Myocyte (in vitro differentiated cells): ENCODE data around the gene NEXN. TPM values are rescaled to one million over a fixed set of nuclear protein-coding genes. Genes with fewer than 3 reads are reported as not detected.
A peak's percentile ranks its signal among the peaks of the same experiment; 100 is the strongest.
"Not testable (repeated sequence)": the region's sequence is repeated elsewhere in the genome, so short reads cannot be mapped to it uniquely, and the experiment has no call there.

ENCODE experiments used
- DNase-seq: peaks from one replicate; pipeline ENCODE4 v3.0.0-alpha.2; 2012; ENCODE audit warnings: low read depth
- total RNA-seq: library from RNA; depleted of rRNA; stranded (reverse); fragments of >200 nt; gene quantifications from 2 replicates; pipeline ENCODE4 v1.2.3, GENCODE V29; 2014

NEXN gene
- total RNA-seq, 1 donor from 2014 or later, result 144 TPM

GRCh38 chr1:77905603-77906002 is 17.2 kb downstream of the NEXN start:
- no peak for DNase-seq

- DNase-seq, result no peak
These were observed 17.7 kb downstream of the NEXN start for GRCh38 chr1:77906019-77906545.

- DNase-seq, result no peak
These were observed 18.2 kb downstream of the NEXN start for GRCh38 chr1:77906624-77907023.

GRCh38 chr1:77910116-77910515 is 21.7 kb downstream of the NEXN start:
- no peak for DNase-seq

- DNase-seq, result not testable (repeated sequence)
These were observed 30.5 kb downstream of the NEXN start for GRCh38 chr1:77918918-77919317.

GRCh38 chr1:77925518-77925917 is 37.1 kb downstream of the NEXN start:
- DNase-seq, result peak; percentile 49

- no peak for DNase-seq
These were observed 37.5 kb downstream of the NEXN start for GRCh38 chr1:77925956-77926355.

- DNase-seq, result no peak
These were observed 38.3 kb downstream of the NEXN start for GRCh38 chr1:77926561-77927357.

- DNase-seq, result no peak
These were observed 39.0 kb downstream of the NEXN start for GRCh38 chr1:77927414-77927813.

- DNase-seq, result no peak
These were observed 41.4 kb downstream of the NEXN start for GRCh38 chr1:77929806-77930205.

- DNase-seq, result no peak
These were observed 50.2 kb downstream of the NEXN start for GRCh38 chr1:77938651-77939050.

- no peak for DNase-seq
These were observed 52.6 kb downstream of the NEXN start for GRCh38 chr1:77940921-77941570.

GRCh38 chr1:77942400-77943140 is 54.1 kb downstream of the NEXN start:
- DNase-seq, result no peak

- no peak for DNase-seq
These were observed 56.9 kb downstream of the NEXN start for GRCh38 chr1:77945345-77945744.

GRCh38 chr1:77948841-77949424 is 60.5 kb downstream of the NEXN start:
- peak; percentile 55 for DNase-seq

GRCh38 chr1:77950873-77951272 is 62.4 kb downstream of the NEXN start:
- no peak for DNase-seq

GRCh38 chr1:77951328-77951727 is 62.9 kb downstream of the NEXN start:
- DNase-seq, result no peak

GRCh38 chr1:77953907-77954306 is 65.5 kb downstream of the NEXN start:
- DNase-seq, result peak; percentile 9

GRCh38 chr1:77954521-77954920 is 66.1 kb downstream of the NEXN start:
- DNase-seq, result no peak

GRCh38 chr1:77955709-77956108 is 67.3 kb downstream of the NEXN start:
- DNase-seq, result no peak

- DNase-seq, result no peak
These were observed 68.0 kb downstream of the NEXN start for GRCh38 chr1:77956464-77956863.
